Natural killer cell (primary cell): ENCODE data around the gene GFOD2. TPM values are rescaled to one million over a fixed set of nuclear protein-coding genes. Genes with fewer than 3 reads are reported as not detected.

Experiments used
- ATAC-seq, 3 donors: fragments of 150-1000 bp in 2 of 3; fragments of 200-7000 bp in 1 of 3; cut with Tn5 transposase; 1 replicate in 1 of 3; 2 replicates in 2 of 3; pipeline ENCODE4 v1.10.0; 2021; ENCODE audit warnings: mild to moderate bottlenecking in 2 of 3, moderate library complexity in 2 of 3
- DNase-seq, 2 donors: peaks; one replicate each; pipeline versions ENCODE4 v3.0.0 to v3.0.0-alpha.2; 2013 to 2021; ENCODE audit warnings: mixed read lengths in 1 of 2
- H3K27ac ChIP-seq: one replicate; pipeline ENCODE4 v1.5.1; 2013; ENCODE audit warnings: mild to moderate bottlenecking, low read length
- H3K27me3 ChIP-seq: one replicate; pipeline ENCODE4 v1.6.1; 2013; ENCODE audit warnings: low read length; ENCODE audit not compliant: control insufficient read depth, insufficient read depth
- H3K36me3 ChIP-seq: one replicate; pipeline ENCODE4 v1.6.1; 2013; ENCODE audit warnings: low read length; ENCODE audit not compliant: control insufficient read depth, insufficient read depth
- H3K4me1 ChIP-seq: one replicate; pipeline ENCODE4 v1.6.1; 2013; ENCODE audit warnings: low read length; ENCODE audit not compliant: control insufficient read depth, insufficient read depth
- H3K4me3 ChIP-seq: one replicate; pipeline ENCODE4 v1.5.1; 2013; ENCODE audit warnings: low read length
- H3K9me3 ChIP-seq: one replicate; pipeline ENCODE4 v1.6.1; 2013; ENCODE audit warnings: low read length; ENCODE audit not compliant: control insufficient read depth, insufficient read depth
- H3K27ac Mint-ChIP-seq, 2 donors: one replicate each; pipeline ENCODE4 v1.8.0; 2022; ENCODE audit warnings: mild to moderate bottlenecking in 2 of 2, mixed read lengths in 2 of 2, moderate library complexity in 1 of 2
- H3K27me3 Mint-ChIP-seq, 2 donors: one replicate each; pipeline ENCODE4 v1.8.0; 2022; ENCODE audit warnings: low read depth in 2 of 2, mixed read lengths in 2 of 2
- H3K36me3 Mint-ChIP-seq: one replicate; pipeline ENCODE4 v1.8.0; 2022; ENCODE audit warnings: mixed read lengths
- H3K4me1 Mint-ChIP-seq, 2 donors: one replicate each; pipeline ENCODE4 v1.8.0; 2022; ENCODE audit warnings: mixed read lengths in 2 of 2
- H3K4me3 Mint-ChIP-seq: one replicate; pipeline ENCODE4 v1.8.0; 2022; ENCODE audit warnings: mild to moderate bottlenecking, moderate library complexity, mixed read lengths
- H3K9me3 Mint-ChIP-seq, 2 donors: one replicate each; pipeline ENCODE4 v1.8.0; 2022; ENCODE audit warnings: mixed read lengths in 2 of 2
- CTCF ChIP-seq: fragments of 200-600 bp; IDR thresholded peaks from one replicate; pipeline ENCODE4 v1.8.0; 2022; ENCODE audit warnings: antibody characterized with exemption
- WGBS: methylation state at CpG from one replicate; pipeline ENCODE4 v1.1.7; 2013; ENCODE audit warnings: missing lambda C conversion rate; ENCODE audit not compliant: insufficient coverage; 5-methylcytosine and 5-hydroxymethylcytosine counted together
- intact Hi-C: fragments of 100-400 bp; cut with micrococcal nuclease; formaldehyde crosslinking; loops from one replicate; pipeline ENCODE4 v1.14.2; 2022
- total RNA-seq, 4 donors: library from RNA; stranded (reverse); fragments of 120-200 nt in 1 of 4; gene quantifications; one replicate each; pipeline versions ENCODE4 v1.2.3 to v1.2.4, GENCODE V29; 2013 to 2022

Gene GFOD2
- total RNA-seq, 3 donors from 2014 or later (not counting 1 experiment from before 2014, with no cell fraction given), result 6.5 to 10.9 (median 8.3) TPM

- Mint-ChIP-seq H3K4me3 (no peak overlapping the region), H3K27ac (no peak overlapping the region), H3K36me3 (no peaks in the 10 kb centered on the region), H3K4me1 (no peaks in the 10 kb centered on the region), H3K27me3 (no peaks in the 10 kb centered on the region), H3K9me3 (no peaks in the 10 kb centered on the region)
- no peak for TF ChIP-seq CTCF
- WGBS, result 92% methylated on average over 9 of the region's 9 CpGs
- DNase-seq, result no peak
- H3K27me3 ChIP-seq, result no peaks in the 10 kb centered on the region
- intact Hi-C loops, result no loop called here
- no peak overlapping the region for H3K27ac ChIP-seq
- H3K9me3 ChIP-seq, result no peaks in the 10 kb centered on the region
- no peak for ATAC-seq
- no peaks in the 10 kb centered on the region for H3K4me1 ChIP-seq
- H3K36me3 ChIP-seq, result peaks cover 50% of the 10 kb centered on the region
- H3K4me3 ChIP-seq, result no peak overlapping the region
Measured at GRCh38 chr16:67731071-67731752, 12.1 kb upstream of the GFOD2 start.

DNA sequence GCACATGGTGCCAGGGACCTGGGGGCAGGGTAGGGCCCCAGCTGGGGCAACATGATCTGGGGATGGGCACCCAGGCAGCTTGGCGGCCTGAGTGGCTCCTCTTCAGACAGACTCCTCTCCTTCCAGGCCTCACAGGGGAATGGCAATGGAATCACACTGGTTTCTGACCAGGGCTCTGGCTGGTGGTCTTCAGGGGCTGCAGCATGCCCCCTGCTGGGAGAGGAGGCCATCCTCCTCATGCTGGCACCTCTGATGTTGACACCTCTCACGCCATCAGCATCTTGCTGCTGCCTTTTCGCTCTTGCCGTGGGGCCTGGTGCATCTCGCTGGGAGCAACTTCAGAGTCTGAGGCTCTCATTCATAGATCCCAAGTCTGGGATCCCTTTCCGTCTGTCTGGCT is 11.2 kb upstream of the GFOD2 start:
- Mint-ChIP-seq H3K27ac (no peak overlapping the region), H3K36me3 (no peaks in the 10 kb centered on the region), H3K27me3 (no peaks in the 10 kb centered on the region), H3K4me3 (no peak overlapping the region), H3K9me3 (no peaks in the 10 kb centered on the region), H3K4me1 (no peaks in the 10 kb centered on the region)
- no peak overlapping the region for H3K4me3 ChIP-seq
- H3K36me3 ChIP-seq, result peaks cover 50% of the 10 kb centered on the region
- no peak for DNase-seq
- no peaks in the 10 kb centered on the region for H3K9me3 ChIP-seq
- H3K27ac ChIP-seq, result no peak overlapping the region
- intact Hi-C loops, result no loop called here
- TF ChIP-seq CTCF, result no peak
- 98% methylated on average over 6 of the region's 6 CpGs for WGBS
- no peak for ATAC-seq
- no peaks in the 10 kb centered on the region for H3K27me3 ChIP-seq
- no peaks in the 10 kb centered on the region for H3K4me1 ChIP-seq

DNA sequence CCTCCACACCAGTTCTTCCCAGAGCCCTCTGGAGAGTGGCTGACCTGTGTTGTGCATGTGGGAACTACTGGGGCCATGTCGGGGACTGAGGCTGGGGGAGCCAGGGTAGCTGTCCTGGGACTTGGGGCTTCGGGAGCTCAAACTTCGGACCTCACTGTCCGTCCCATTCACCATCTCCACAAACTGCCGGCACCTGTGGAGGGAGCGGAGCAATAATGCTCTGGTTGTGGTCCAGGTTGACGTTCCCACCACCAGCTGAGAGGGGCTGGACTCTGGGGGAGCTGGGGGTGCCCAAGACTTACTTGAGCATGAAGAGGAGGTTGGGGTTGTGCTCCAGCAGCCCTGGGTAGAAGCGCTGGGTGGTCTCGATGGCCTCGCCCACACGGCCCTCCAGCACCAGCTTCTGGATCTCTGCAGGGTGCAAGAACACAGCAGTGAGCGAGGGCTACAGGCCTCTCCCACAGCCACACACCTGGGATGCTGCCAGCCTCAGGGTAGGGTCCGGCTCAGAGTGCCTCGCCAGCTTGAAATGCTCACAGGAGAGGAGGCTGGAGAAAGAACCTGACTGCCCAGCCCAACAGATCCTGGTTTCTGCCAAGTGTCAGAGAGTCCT is 10.6 kb upstream of the GFOD2 start:
- H3K27ac ChIP-seq, result no peak overlapping the region

More for the DNA sequence above, 10.6 kb upstream of the GFOD2 start:
- ATAC-seq, result no peak
- Histone ChIP-seq H3K4me1 (no peaks in the 10 kb centered on the region), H3K27me3 (no peaks in the 10 kb centered on the region), H3K4me3 (no peak overlapping the region), H3K9me3 (no peaks in the 10 kb centered on the region), H3K36me3 (peaks cover 49% of the 10 kb centered on the region)
- H3K36me3 Mint-ChIP-seq, result no peaks in the 10 kb centered on the region
- no peak overlapping the region for H3K4me3 Mint-ChIP-seq
- no peak for DNase-seq
- no peaks in the 10 kb centered on the region for H3K4me1 Mint-ChIP-seq
- H3K9me3 Mint-ChIP-seq, result no peaks in the 10 kb centered on the region
- no peaks in the 10 kb centered on the region for H3K27me3 Mint-ChIP-seq
- over 99% methylated on average over 14 of the region's 14 CpGs for WGBS
- intact Hi-C loops, result no loop called here
- TF ChIP-seq CTCF, result no peak
- no peak overlapping the region for H3K27ac Mint-ChIP-seq
